NCI-H345 (cell line): Measurements from ENCODE around the gene ANKRD62.

ENCODE experiments used
- DNase-seq: peaks from one replicate; lab custom pipeline; 2025; lab: John Stamatoyannopoulos, UW

Gene ANKRD62

DNA sequence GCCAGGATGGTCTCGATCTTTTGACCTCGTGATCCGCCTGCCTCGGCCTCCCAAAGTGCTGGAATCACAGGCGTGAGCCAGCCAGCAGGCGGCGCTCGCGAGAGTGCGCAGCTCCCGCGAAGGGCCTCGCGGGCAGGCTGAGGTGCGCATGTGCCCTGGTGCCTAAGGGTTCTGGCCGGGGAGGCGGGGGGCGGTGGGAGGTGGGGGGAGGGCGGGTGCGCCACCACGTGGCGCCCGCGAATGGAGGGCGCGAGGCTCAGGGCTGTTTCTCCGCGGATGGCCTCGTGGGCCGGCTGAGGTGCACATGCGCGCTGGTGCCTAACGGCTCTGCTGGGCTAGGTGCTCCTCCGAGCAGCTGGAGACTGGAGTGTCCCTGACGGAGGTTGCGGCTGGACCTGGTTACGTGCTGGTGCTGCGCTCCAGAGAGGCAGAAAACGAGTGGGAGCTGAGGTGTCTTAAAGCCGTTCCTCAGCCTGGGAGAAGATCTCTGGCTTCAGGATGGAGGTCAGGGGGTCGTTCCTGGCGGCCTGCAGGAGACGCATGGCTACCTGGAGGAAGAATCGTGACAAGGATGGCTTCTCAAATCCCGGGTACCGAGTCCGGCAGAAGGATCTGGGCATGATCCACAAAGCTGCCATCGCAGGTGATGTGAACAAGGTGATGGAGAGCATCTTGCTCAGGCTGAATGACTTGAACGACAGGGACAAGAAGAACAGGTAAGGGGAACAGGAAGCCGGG, at the start of gene ANKRD62:
ANKRD62 (plus strand) TSS at position 324 of the 738 bp plus-strand sequence; CDS start at position 499, 175 bp downstream.
- DNase-seq: no peak

GRCh38 chr18:12044591-12044990, 49.1 kb upstream of the ANKRD62 start:
- no peak for DNase-seq

GRCh38 chr18:12046046-12046750, 47.4 kb upstream of the ANKRD62 start:
- DNase-seq: no peak

GRCh38 chr18:12046751-12047335, 46.8 kb upstream of the ANKRD62 start:
- DNase-seq: no peak

- no peak for DNase-seq
These were observed 45.4 kb upstream of the ANKRD62 start for GRCh38 chr18:12048010-12048826.

DNA sequence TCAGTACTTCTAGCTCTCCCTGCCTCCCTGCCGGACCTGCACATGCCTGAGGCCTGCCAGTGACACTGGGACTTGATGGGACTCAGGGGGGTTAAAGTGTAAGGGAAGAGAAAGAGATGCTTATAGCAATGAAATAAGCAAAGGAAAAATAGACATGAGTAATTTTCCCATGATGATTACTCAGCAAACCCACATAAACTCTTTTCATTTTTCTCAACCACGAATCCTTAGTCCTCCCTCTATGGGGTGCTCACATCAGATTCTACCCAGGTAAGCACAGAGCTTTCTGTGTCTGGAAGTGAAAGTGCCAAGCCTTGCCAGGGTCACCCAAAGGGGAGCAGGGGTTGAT, 44.8 kb upstream of the ANKRD62 start:
- no peak for DNase-seq

DNA sequence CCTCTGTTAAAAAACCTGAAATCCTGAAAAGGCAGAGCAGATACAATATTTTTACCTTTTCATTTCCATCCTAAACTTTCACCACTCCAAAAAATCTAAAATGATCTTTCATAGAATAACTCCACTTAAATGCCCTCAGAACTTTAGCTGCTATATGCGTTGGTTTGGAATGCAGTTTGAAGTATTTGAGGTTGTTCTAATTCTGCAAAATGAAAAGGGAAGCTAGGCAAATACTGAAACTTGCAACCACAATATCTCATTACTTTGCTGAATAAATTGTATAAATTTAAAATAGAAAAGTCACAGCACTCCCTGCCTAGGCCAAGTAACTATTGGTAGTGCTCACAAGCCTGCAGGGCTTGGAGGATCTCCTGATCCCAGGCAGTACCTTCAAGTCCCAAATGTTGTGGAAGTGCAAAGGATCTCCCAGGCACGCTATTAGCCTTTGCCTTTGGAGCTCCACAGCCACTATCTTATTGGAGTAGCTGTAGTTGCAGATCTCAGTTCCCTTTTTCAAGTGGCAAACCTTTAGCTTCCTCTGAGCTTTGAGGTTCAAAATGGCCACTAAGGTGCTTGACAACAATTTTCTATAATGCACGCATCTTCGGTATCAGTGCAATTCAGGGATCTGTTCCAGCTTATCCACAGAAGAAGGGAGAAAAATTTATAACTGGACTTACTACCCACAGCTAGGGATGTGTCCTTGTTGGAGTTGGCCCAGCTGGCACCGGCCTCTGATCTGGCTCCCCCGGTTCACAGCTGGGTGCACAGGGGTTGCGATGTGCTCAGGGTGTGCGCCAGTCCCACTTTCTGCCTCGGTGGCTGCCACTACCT, 43.4 kb upstream of the ANKRD62 start:
- no peak for DNase-seq

DNA sequence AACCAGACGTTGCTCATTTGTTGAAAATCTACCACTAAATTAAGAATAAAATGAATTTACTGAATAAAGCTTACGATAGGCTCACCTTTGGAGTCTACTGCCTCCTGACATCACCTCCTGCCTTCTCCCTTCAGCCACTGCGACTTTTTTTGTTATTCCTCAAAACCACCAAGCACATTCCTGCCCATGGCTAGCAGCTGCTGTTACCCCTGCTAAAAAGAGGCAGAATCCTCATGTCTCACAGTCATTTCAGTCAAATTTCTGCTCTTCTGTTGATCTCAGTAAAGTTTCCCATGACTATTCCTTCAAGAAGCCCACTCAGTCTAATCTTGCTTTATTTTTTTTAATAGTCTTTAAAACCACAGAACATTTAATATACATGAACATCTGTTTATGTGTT, 40.8 kb upstream of the ANKRD62 start:
- DNase-seq: no peak

GRCh38 chr18:12053289-12053688, 40.4 kb upstream of the ANKRD62 start:
- DNase-seq: no peak

DNA sequence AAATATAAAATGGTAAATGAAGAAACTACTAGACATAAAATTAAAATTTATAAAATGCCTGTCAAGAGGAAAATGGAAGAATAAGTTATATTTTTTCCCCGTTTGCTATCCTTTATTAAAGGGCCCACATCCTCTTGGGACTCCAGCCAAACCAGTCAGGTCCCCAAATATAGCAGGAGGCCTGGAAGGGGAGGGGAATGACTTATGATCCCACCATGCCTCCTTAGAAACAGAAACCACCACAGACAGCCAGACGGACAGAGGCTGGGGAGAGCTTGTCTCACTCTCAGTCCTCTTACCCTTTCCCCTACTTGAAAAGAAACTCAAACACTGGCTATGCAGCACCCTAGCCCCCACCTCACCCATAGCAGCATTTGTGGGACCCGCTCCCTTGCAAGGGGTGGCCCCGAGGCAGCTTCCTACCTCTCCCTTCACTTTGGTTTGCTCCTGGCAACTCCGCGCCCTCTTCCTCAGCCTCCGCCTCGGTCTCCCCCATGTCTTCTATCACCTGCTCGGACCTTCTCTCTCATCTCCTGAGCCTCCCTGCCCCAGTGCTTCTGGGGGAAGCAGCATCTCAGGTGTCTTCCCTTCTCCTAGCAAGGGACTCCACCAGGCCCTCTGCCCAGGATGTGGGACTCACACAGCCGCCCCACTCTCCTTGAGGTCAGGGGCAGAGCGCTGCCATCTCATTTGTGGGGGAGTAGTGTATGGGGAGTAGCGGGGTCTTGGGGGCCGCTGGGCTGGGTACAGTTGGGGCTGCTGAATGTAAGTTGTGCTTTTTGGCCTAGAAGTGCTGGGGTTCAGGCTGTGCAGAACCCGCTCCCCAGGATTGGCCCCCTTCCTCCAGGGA, 37.4 kb upstream of the ANKRD62 start:
- no peak for DNase-seq

DNA sequence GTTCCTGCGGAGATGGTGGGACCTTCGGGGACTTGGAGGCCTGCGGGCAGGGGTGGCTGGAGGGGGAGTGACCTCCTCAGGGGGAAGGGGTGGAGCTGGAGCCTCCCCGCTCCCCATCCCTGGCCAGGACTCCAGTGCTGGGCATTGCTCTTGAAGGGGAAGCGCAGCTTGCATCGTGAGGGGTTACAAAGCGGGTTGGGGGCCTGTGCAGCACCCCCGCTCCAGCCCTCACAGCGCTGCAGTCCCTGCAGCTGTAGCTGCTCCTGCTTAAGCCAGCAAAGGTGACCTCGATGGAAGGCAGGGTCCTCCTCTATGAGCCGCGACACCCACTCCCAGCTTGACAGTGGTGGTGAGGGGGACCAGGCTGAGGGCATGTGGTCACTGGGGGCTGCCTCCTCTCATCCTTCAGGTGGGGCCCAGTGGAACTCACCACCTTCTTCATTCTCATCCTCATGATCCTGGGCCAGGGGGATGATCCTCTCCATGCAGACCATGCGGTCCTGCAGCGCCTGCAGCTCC, 36.7 kb upstream of the ANKRD62 start:
- DNase-seq: no peak

DNA sequence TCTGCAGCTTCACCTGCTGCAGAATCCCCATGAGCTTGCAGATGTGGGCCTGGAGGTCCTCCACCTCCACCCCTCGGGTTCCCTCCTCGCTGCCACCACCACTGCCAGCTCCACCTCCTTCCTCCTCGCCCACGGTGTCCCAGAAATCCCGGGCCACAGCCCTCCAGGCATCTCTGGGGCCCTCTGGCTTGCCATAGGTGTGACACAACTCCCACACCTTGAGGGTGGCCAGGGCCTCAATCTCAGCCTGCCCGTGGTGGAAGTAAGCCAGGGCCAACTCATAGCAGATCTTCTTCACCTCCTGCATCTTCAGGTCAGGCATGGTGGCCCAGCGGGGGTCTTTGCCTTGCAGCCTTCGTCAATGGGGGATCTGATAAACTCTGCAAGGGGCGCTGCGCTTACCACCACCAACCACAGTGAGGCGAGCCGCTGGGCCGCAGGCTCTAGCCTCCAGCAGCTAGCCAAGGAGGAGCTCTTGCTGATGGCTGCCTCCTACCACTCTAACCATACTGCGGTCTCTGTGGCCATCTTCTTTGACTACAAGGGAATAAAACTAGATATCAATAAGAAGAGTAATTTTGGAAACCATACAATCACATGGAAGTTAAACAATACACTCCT, 36.1 kb upstream of the ANKRD62 start:
- no peak for DNase-seq

DNA sequence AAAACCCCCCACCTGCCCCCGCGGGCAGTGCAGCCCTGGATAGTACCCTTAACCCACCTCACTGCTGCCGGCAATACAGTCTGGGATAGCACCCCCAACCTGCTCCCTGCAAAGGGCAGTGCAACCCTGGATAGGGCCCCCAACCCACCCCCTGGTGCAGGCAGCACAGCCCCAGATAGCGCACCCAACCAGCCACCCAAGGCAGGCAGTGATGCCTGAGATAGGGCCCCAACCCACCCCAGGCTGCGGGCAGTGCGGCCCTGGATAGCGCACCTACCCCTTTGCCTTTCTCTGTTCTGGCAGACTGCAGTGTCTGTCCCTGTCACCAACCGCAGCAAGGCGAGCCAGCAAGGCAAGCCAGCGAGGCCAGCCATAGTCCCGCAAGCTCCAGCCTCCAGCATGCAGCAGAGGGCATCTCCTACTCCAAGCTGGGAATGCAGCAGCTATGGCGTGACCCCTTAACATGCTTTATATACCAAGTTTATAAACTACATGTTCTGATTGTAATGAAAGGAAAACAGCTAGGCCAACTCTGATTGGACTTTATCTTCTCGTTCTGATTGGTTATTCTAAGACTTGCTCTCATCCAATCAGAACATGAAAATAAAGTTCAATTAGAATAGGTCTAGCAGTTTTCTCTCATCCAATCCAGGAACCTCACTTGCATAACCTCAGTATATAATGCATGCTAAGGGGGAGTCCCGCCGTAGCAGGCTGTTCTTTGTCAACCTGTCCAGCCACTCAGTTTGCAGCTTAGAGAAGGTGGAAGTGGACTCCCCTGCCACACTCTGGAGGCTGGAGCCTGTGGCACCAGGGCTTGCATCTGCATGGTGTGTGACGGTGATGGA, 34.1 kb upstream of the ANKRD62 start:
- no peak for DNase-seq

- DNase-seq: no peak
These were observed 33.3 kb upstream of the ANKRD62 start for GRCh38 chr18:12060182-12060870.

GRCh38 chr18:12061685-12062084, 32.0 kb upstream of the ANKRD62 start:
- DNase-seq: no peak

GRCh38 chr18:12062974-12063373, 30.7 kb upstream of the ANKRD62 start:
- DNase-seq: no peak

GRCh38 chr18:12064086-12064763, 29.4 kb upstream of the ANKRD62 start:
- DNase-seq: no peak

DNA sequence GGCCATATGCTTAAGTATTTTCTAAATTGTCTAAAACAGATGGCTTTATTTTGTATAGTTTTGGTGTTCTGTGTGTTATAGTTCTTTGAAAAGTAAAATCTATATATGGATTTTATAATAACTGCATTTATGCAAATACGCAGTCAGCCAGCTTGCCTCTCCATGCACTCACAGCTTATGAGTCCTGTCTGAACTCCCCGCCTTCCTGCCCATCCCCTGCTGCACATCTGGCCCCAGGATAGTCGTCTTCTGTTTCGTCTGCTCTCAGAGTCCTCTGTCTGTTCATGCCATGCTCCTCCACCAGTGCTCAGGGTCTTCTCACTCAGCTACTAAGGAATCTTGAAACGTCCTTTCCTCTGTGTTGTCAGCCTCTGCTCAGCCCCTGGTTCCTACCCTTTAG, 28.2 kb upstream of the ANKRD62 start:
- no peak for DNase-seq
